Prostate gland (tissue), 2 donors: Measurements from ENCODE around the gene ADAMTSL1.

Experiments
- POLR2A ChIP-seq: fragments of 450-650 bp; IDR thresholded peaks from one replicate; pipeline ENCODE4 v1.6.1; 2016; ENCODE audit warnings: antibody characterized with exemption, mild to moderate bottlenecking
- POLR2AphosphoS5 ChIP-seq: sonication (generic); formaldehyde crosslinking; IDR thresholded peaks from one replicate; pipeline ENCODE4 v1.6.1; 2017; ENCODE audit warnings: antibody characterized with exemption
- TF ChIP-seq, protein P1 (sequence below), 4 experiments: fragments of 200-600 bp in 2 of 4; fragments of 450-650 bp in 2 of 4; sonication (generic) in 2 of 4; IDR thresholded peaks; 1 replicate in 3 of 4; 2 replicates in 1 of 4; pipeline ENCODE4 v1.5.1; 2016 to 2019; ENCODE audit warnings: antibody characterized with exemption in 4 of 4, mild to moderate bottlenecking in 2 of 4, moderate library complexity in 2 of 4

DNA sequence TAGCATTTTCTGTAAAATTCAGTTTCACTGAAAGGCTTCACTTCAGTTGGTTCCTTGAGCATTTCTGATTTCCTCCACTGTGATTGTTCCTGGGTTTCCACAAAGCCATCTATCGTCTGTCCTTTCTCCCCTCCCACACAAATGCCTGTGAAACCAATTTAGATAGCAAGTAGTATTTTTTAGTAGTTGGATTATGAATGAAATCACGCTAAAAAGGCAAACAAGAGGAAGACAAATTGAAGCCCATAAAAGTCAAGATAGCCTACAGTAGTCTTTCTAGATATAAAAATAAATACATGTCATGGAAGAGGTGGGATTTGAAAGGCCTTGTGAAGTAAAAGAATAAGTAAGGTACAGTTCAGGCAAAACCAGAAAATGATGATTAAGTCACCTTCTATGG, 162.8 kb downstream of the ADAMTSL1 start:
- TF ChIP-seq, protein P1, sequence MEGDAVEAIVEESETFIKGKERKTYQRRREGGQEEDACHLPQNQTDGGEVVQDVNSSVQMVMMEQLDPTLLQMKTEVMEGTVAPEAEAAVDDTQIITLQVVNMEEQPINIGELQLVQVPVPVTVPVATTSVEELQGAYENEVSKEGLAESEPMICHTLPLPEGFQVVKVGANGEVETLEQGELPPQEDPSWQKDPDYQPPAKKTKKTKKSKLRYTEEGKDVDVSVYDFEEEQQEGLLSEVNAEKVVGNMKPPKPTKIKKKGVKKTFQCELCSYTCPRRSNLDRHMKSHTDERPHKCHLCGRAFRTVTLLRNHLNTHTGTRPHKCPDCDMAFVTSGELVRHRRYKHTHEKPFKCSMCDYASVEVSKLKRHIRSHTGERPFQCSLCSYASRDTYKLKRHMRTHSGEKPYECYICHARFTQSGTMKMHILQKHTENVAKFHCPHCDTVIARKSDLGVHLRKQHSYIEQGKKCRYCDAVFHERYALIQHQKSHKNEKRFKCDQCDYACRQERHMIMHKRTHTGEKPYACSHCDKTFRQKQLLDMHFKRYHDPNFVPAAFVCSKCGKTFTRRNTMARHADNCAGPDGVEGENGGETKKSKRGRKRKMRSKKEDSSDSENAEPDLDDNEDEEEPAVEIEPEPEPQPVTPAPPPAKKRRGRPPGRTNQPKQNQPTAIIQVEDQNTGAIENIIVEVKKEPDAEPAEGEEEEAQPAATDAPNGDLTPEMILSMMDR (IDR thresholded peaks at IDR 0.05), result no peak
- TF ChIP-seq POLR2AphosphoS5 (no peak), POLR2A (no peak)
